ENCODE results near the gene FAF1. TPM values are rescaled to one million over a fixed set of nuclear protein-coding genes. Genes with fewer than 3 reads are reported as not detected.
"Not testable (repeated sequence)": the region's sequence is repeated elsewhere in the genome, so short reads cannot be mapped to it uniquely, and the experiment has no call there.

FAF1 gene
- total and polyA plus RNA-seq, 4 donors: 27.2 to 51.6 (median 37.1) TPM

- Histone ChIP-seq H3K4me1 (ENCODE audit: control insufficient read depth in 5 of 5, insufficient read depth in 5 of 5, low read length in 5 of 5) (peaks cover 0 to 10% (median 0%) of the 10 kb centered on the region in 5 donors), H3K27ac (ENCODE audit: low read depth in 1 of 2, low read length in 1 of 2) (no peak overlapping the region), H3K4me3 (no peak overlapping the region), H3K36me3 (ENCODE audit: control insufficient read depth in 4 of 4, insufficient read depth in 4 of 4, low read length in 4 of 4) (no peaks in the 10 kb centered on the region), H3K27me3 (ENCODE audit: control insufficient read depth in 3 of 3, insufficient read depth in 3 of 3, low read length in 2 of 3) (no peaks in the 10 kb centered on the region), H3K9me3 (ENCODE audit: control insufficient read depth in 4 of 4, insufficient read depth in 3 of 4, low read length in 3 of 4) (no peaks in the 10 kb centered on the region), H3K9ac (ENCODE audit: insufficient read depth in 1 of 2, low read length in 2 of 2) (no peak overlapping the region)
- TF ChIP-seq CTCF (IDR thresholded peaks at IDR 0.05; ENCODE audit: control extremely low read depth, extremely low read depth): no peak
- no peak for DNase-seq
- no peak for ATAC-seq (ENCODE audit: insufficient read depth, low FRiP score)
These were observed 193.4 kb downstream of the FAF1 start for GRCh38 chr1:50766688-50767087.

- not testable (repeated sequence) for ATAC-seq (ENCODE audit: insufficient read depth, low FRiP score); H3K4me1 ChIP-seq (ENCODE audit: control insufficient read depth in 5 of 5, insufficient read depth in 5 of 5, low read length in 5 of 5); H3K27ac ChIP-seq (ENCODE audit: low read depth in 1 of 2, low read length in 1 of 2); H3K27me3 ChIP-seq (ENCODE audit: control insufficient read depth in 3 of 3, insufficient read depth in 3 of 3, low read length in 2 of 3); DNase-seq; H3K9me3 ChIP-seq (ENCODE audit: control insufficient read depth in 4 of 4, insufficient read depth in 3 of 4, low read length in 3 of 4); H3K4me3 ChIP-seq; H3K36me3 ChIP-seq (ENCODE audit: control insufficient read depth in 4 of 4, insufficient read depth in 4 of 4, low read length in 4 of 4); H3K9ac ChIP-seq (ENCODE audit: insufficient read depth in 1 of 2, low read length in 2 of 2)
- 99 to 100% methylated on average over 3 of the region's 3 CpGs for WGBS, 2 donors
These were observed 203.5 kb downstream of the FAF1 start for GRCh38 chr1:50756543-50756942.

GRCh38 chr1:50754764-50755163, 205.3 kb downstream of the FAF1 start:
- H3K27me3 ChIP-seq (ENCODE audit: control insufficient read depth in 3 of 3, insufficient read depth in 3 of 3, low read length in 2 of 3); H3K4me3 ChIP-seq; H3K9ac ChIP-seq (ENCODE audit: insufficient read depth in 1 of 2, low read length in 2 of 2); DNase-seq; H3K36me3 ChIP-seq (ENCODE audit: control insufficient read depth in 4 of 4, insufficient read depth in 4 of 4, low read length in 4 of 4); H3K27ac ChIP-seq (ENCODE audit: low read depth in 1 of 2, low read length in 1 of 2); H3K9me3 ChIP-seq (ENCODE audit: control insufficient read depth in 4 of 4, insufficient read depth in 3 of 4, low read length in 3 of 4); ATAC-seq (ENCODE audit: insufficient read depth, low FRiP score); H3K4me1 ChIP-seq (ENCODE audit: control insufficient read depth in 5 of 5, insufficient read depth in 5 of 5, low read length in 5 of 5): not testable (repeated sequence)
- 93 to 100% methylated on average over 1 of the region's 1 CpG for WGBS, 2 donors

- DNase-seq: peak; percentile 15 to 39 (median 22)
- WGBS, 2 donors: 57 to 62% methylated on average over 2 of the region's 2 CpGs
- Histone ChIP-seq H3K9me3 (ENCODE audit: control insufficient read depth in 4 of 4, insufficient read depth in 3 of 4, low read length in 3 of 4) (no peaks in the 10 kb centered on the region), H3K4me3 (no peak overlapping the region), H3K27me3 (ENCODE audit: control insufficient read depth in 3 of 3, insufficient read depth in 3 of 3, low read length in 2 of 3) (no peaks in the 10 kb centered on the region), H3K4me1 (ENCODE audit: control insufficient read depth in 5 of 5, insufficient read depth in 5 of 5, low read length in 5 of 5) (peaks cover 0 to 4% (median 0%) of the 10 kb centered on the region in 5 donors), H3K36me3 (ENCODE audit: control insufficient read depth in 4 of 4, insufficient read depth in 4 of 4, low read length in 4 of 4) (peaks cover 0 to 9% (median under 1%) of the 10 kb centered on the region in 4 donors), H3K9ac (ENCODE audit: insufficient read depth in 1 of 2, low read length in 2 of 2) (no peak overlapping the region), H3K27ac (ENCODE audit: low read depth in 1 of 2, low read length in 1 of 2) (no peak overlapping the region)
- TF ChIP-seq CTCF (IDR thresholded peaks at IDR 0.05; ENCODE audit: control extremely low read depth, extremely low read depth): no peak
- ATAC-seq (ENCODE audit: insufficient read depth, low FRiP score): no peak
These were observed 209.9 kb downstream of the FAF1 start for GRCh38 chr1:50750021-50750619.
